NCI-H524 treated with DMSO at 0.1 percent for 48 hours (cell line): ENCODE measurements around the gene SAP30BP.

Experiments used
- DNase-seq: peaks from one replicate; lab custom pipeline; 2025; lab: John Stamatoyannopoulos, UW

The SAP30BP gene

DNA sequence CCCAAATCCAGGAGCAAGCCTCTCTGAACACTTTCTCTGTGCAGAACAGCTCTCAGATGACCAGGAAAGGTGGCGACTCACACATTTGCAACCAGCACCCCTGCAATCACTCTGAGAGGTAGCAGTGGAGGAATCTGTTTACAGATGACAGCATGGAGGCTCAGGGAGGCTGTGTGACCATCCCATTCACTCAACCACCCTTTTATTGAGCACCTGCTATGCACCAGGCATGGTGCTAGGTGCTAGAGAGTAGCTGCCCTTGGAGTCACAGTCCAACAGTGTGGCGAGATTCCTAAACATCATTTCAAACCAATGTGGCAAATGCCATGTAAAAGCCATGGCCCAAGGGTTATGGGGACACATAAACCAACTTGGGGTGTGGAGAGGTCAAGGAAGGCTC is 52.6 kb downstream of the SAP30BP start:
- no peak for DNase-seq

DNA sequence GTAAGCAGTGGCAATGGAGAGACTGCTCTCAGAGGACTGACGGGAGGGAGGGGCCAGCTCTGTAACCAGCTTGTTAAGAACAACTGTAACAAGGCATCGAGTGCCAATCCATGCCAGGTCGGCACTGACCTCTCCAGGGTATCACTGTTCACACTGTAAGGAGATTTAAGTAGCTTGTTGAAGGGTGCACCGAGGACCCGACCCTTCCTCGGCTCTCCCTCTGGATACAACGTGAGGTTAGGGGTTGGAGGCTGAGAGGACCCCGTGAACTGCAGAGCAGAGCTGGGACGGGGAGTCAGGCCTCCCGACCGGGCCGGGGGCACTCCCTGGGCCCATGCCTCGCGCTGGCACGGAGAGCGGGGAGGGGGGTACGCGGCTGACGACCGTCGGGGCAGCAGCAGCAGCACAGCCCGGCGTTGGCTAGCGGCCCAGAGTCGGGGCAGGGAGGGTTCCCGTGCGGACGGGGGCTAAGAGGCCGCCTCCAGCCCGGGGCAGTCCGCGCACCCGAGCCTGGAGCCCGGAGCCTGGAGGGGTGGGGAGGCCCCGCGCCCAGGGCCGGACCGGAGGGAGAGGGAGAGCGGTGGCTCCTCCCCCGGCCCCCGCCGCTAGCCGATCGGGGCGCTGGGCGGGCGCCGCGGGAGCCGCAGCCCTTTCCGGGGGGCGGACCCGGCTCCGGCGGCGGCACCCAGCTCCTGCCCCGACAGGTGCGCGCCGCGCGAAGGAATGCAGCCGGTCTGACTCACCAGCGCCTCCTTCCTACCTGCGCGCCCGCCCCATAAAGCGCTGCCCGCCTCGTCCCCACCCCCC is 53.7 kb downstream of the SAP30BP start, which contains the start of gene ITGB4:
TSS of gene ITGB4 (plus strand) at position 804 of the 807 bp plus-strand sequence. CDS start 3,245 bp downstream, outside the sequence.
- DNase-seq, result no peak

GRCh38 chr17:75721463-75722011 is 54.4 kb downstream of the SAP30BP start:
- DNase-seq, result no peak

DNA sequence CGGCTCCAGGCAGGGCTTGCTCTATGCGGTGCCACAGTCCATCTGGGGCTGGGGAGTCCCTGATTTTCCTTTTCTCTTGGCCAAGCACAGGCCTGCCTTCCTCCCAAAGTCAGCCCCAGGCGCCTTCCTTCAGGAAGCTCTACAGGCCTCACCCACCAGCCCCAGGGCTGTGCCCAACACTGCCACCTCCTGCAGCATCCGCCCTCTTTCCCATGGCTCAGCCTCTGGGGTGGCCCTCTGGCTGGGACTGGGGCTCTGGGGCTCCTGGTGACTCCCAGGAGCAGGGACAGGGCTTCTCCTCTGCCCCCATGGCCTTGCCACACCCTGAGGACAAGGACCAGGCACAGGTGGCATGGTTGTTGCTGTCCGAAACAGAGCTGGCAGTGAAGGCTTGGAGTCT is 54.9 kb downstream of the SAP30BP start:
- DNase-seq, result no peak

DNA sequence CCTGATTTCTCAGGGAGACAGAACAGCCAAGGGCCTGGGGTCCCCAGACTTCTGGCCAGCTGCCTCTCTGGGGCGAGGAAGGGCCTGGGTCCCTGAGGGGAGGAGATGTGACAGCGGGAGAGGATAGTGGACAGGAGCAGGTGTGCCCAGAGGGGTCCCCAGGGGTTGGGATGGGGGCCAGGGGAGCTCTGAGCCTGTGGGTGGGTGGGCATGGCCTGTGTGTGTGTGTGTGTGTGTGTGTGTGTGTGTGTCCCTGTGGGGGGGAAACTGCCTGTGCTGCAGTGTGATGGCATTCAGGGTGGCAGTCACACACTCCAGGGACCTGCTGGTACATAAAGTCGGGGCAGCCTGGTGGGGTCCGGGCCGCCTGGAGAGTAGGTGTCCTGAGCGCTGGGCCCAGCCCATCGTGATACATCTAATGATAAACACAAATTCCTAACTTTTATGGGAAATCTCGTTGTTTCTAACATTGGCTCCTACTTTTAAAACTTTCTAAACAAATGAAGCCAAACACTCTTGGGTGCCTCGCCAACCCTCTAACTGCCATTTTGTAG is 55.5 kb downstream of the SAP30BP start:
- DNase-seq, result no peak

- DNase-seq, result no peak
Measured at GRCh38 chr17:75723171-75723930, 56.2 kb downstream of the SAP30BP start.

GRCh38 chr17:75724016-75725003 is 57.2 kb downstream of the SAP30BP start:
- DNase-seq, result no peak

DNA sequence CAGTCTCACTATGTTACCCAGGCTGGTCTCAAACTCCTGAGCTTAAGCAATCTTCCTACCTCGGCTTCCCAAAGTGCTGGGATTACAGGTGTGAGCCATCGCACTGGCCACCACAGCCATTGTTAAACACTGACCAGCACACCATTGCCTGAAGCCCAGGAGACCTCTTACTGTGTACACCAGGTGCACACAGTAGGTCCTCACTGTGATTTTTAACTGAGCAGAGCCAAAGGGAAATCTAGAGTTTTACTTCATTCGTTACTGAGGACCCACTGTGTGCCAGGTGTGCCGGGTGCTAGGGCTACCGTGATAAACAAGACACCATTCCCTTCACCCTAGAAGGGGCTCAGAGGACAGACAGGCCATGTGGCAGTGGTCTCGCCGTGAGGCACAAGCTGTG is 58.4 kb downstream of the SAP30BP start:
- DNase-seq, result no peak

DNA sequence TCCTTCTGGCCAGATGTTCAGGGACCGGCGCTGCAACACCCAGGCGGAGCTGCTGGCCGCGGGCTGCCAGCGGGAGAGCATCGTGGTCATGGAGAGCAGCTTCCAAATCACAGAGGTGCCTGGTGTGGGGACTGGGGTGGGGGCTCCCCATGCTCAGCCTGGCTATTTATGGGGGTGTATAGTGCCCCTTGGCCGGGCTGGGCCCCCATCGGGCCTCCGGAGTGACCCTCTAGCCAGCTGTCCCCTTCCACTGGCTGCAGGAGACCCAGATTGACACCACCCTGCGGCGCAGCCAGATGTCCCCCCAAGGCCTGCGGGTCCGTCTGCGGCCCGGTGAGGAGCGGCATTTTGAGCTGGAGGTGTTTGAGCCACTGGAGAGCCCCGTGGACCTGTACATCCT is 60.3 kb downstream of the SAP30BP start:
- no peak for DNase-seq

GRCh38 chr17:75729351-75729750 is 62.2 kb downstream of the SAP30BP start:
- no peak for DNase-seq

- no peak for DNase-seq
Measured at GRCh38 chr17:75730065-75730464, 62.9 kb downstream of the SAP30BP start.

- no peak for DNase-seq
Measured at GRCh38 chr17:75731086-75731715, 64.1 kb downstream of the SAP30BP start.

DNA sequence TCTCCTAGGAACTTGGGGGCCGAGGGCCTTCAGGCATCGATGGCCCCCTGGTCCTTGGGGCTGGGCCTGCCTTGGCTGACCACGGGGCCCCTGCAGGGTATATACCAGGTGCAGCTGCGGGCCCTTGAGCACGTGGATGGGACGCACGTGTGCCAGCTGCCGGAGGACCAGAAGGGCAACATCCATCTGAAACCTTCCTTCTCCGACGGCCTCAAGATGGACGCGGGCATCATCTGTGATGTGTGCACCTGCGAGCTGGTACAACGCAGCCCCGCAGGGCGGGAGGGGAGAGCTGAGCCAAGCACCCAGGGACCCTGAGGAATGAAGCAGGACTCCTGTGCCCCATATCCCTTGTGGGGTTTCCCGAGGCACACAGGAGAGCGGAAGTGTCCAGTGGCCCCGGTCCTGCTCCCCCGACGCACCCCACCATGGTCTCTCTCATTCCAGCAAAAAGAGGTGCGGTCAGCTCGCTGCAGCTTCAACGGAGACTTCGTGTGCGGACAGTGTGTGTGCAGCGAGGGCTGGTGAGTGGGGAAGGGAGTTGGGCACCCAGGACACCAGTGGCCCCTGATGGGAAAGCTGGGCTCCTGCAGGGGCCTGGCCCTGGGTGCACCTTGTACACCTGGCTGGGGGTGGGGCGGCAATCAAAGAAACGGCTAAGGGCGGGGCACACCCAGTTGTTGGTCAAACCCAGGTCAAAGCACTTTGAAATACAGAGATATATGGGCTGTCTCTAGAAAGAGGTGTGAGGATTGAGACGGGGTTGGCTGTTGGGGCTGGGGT is 64.8 kb downstream of the SAP30BP start:
- DNase-seq, result no peak

- DNase-seq, result no peak
Measured at GRCh38 chr17:75733471-75733870, 66.3 kb downstream of the SAP30BP start.

GRCh38 chr17:75734674-75735294 is 67.6 kb downstream of the SAP30BP start:
- no peak for DNase-seq

DNA sequence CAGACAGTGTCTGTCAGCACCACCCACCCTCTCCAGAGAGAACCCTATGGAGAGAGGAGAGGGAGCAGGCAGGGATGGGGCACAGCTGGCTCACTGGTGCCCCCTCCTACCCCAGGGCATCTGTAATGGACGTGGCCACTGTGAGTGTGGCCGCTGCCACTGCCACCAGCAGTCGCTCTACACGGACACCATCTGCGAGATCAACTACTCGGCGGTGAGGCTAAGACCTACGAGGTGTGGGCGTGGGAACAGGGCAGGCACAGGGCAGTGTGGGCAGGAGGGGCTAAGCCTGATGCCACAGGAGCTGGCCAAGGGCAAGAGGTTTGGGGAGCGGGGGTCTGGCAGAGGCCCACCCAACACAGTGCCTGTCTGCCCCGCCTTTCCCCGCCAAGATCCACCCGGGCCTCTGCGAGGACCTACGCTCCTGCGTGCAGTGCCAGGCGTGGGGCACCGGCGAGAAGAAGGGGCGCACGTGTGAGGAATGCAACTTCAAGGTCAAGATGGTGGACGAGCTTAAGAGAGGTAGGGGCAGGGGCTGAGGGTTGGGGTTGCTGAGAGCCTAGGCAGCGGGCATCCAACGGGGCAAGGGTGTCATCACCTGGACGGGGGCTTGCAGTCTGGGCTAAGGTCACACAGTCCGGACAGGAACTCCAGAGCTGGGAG is 69.2 kb downstream of the SAP30BP start:
- no peak for DNase-seq

GRCh38 chr17:75737133-75737962 is 70.2 kb downstream of the SAP30BP start:
- DNase-seq, result no peak

DNA sequence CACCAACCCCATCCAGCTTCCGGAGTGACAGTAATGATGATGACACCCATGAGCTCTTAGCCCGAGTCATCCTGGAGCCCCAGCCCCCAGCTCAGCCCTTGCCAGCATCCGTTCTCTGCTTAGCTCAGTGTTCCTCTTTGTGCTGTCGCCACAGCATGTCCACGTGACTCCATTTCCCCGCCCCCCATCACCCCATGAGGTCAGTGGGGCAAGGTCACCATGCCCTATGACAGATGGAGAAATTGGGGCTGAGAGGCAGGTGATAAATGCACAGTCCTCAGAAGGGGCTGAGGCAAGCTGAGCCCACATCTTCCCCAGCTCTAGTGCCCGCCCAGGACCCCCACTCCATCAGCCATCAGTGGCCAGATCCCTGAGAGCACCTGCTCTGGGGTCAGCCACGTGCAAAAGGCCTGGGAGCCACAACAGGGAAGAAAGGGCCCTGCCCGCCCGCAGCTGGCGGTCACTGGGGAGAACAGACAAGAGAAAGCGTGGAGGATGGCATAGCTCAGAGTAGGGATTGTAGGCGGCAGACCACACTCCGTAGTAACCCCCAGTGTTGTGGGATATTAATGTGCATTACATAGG is 71.2 kb downstream of the SAP30BP start:
- DNase-seq, result no peak
